GM20000 (cell line): ENCODE measurements around the gene PHTF1.

Source experiments
- DNase-seq: peaks from one replicate; pipeline ENCODE4 v3.0.0; 2012; ENCODE audit warnings: low spot score
- CTCF ChIP-seq: IDR thresholded peaks from 2 replicates; pipeline ENCODE4 v1.5.1; 2012; ENCODE audit warnings: mild to moderate bottlenecking, control low read depth; ENCODE audit errors: extremely low read depth, missing control alignments

Gene PHTF1

GRCh38 chr1:113663165-113663951, 95.9 kb downstream of the PHTF1 start:
- no peak for DNase-seq
- no peak for TF ChIP-seq CTCF

- no peak for DNase-seq
- TF ChIP-seq CTCF = no peak
Measured at GRCh38 chr1:113662101-113662500, 97.2 kb downstream of the PHTF1 start.

- TF ChIP-seq CTCF = no peak
- DNase-seq = no peak
Measured at GRCh38 chr1:113660088-113660487, 99.2 kb downstream of the PHTF1 start.

GRCh38 chr1:113659556-113659955, 99.7 kb downstream of the PHTF1 start:
- no peak for DNase-seq
- no peak for TF ChIP-seq CTCF

- no peak for DNase-seq
- no peak for TF ChIP-seq CTCF
Measured at GRCh38 chr1:113659035-113659434, 100.3 kb downstream of the PHTF1 start.

- no peak for DNase-seq
- TF ChIP-seq CTCF = no peak
Measured at GRCh38 chr1:113657556-113658063, 101.7 kb downstream of the PHTF1 start.

GRCh38 chr1:113657126-113657525, 102.2 kb downstream of the PHTF1 start:
- TF ChIP-seq CTCF = no peak

More at GRCh38 chr1:113657126-113657525, 102.2 kb downstream of the PHTF1 start:
- no peak for DNase-seq
